ENCODE measurements around the gene TRIM6. TPM values are rescaled to one million over a fixed set of nuclear protein-coding genes. Genes with fewer than 3 reads are reported as not detected.

TRIM6 gene
- polyA plus RNA-seq, 2 of the 4 experiments (the other 2 are of a cell fraction): 22.6 to 52.8 TPM

DNA sequence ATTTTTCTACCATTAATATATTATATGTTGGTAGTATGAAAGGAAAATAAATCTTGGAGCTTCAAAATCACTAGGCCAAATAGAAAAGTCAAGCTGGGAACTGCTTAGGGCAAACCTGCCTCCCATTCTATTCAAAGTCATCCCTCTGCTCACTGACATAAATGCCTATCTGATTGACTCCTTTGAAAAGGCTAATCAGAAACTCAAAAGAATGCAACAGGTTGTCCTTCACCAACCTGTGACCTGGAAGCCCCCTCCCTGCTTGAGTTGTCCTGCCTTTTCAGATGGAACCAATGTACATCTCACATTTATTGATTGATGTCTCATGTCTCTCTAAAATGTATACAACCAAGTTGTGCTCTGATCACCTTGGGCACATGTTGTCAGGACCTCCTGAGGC is 25.1 kb downstream of the TRIM6 start:
- no peak overlapping the region for H3K4me3 ChIP-seq
- ATAC-seq: peak in 1 of 2 experiments; percentile 3; a peak in 2 of 6 replicates
- POLR2A ChIA-PET: interaction anchor here (1.0 to 2.4 kb wide), 5 partner anchors 19 to 63 kb away, joined by 3 to 26 read pairs (median 4); partner anchors contain the start of genes TRIM5 and TRIM6
- peak overlapping the region; percentile 86 for H3K4me2 ChIP-seq
- H3K27ac ChIP-seq: peak overlapping the region; percentile 79 to 91
- CTCF ChIA-PET: interaction anchor here (0.6 to 7.4 kb wide), 3 partner anchors 20 to 33 kb away, joined by 3 to 50 read pairs (median 4); no protein-coding TSS in a partner anchor
- H3K9me3 ChIP-seq: no peaks in the 10 kb centered on the region
- no peak for FAIRE-seq
- no peak for DNase-seq (ENCODE audit: low read depth in 1 of 2, low spot score in 1 of 2)
- peaks cover 64% of the 10 kb centered on the region for H3K4me1 ChIP-seq
- TF ChIP-seq RAD21 (conservative IDR thresholded peaks at IDR 0.05 in 1 of 2, IDR thresholded peaks at IDR 0.05 in 1 of 2): no peak
- TF ChIP-seq EHMT2 (IDR thresholded peaks at IDR 0.05; ENCODE audit: low read depth): no peak
- TF ChIP-seq EHF (CRISPR knock-in tag; IDR thresholded peaks at IDR 0.05): no peak
- TF ChIP-seq, protein P1, sequence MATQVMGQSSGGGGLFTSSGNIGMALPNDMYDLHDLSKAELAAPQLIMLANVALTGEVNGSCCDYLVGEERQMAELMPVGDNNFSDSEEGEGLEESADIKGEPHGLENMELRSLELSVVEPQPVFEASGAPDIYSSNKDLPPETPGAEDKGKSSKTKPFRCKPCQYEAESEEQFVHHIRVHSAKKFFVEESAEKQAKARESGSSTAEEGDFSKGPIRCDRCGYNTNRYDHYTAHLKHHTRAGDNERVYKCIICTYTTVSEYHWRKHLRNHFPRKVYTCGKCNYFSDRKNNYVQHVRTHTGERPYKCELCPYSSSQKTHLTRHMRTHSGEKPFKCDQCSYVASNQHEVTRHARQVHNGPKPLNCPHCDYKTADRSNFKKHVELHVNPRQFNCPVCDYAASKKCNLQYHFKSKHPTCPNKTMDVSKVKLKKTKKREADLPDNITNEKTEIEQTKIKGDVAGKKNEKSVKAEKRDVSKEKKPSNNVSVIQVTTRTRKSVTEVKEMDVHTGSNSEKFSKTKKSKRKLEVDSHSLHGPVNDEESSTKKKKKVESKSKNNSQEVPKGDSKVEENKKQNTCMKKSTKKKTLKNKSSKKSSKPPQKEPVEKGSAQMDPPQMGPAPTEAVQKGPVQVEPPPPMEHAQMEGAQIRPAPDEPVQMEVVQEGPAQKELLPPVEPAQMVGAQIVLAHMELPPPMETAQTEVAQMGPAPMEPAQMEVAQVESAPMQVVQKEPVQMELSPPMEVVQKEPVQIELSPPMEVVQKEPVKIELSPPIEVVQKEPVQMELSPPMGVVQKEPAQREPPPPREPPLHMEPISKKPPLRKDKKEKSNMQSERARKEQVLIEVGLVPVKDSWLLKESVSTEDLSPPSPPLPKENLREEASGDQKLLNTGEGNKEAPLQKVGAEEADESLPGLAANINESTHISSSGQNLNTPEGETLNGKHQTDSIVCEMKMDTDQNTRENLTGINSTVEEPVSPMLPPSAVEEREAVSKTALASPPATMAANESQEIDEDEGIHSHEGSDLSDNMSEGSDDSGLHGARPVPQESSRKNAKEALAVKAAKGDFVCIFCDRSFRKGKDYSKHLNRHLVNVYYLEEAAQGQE (IDR thresholded peaks at IDR 0.05): no peak
- TF ChIP-seq, protein P2, sequence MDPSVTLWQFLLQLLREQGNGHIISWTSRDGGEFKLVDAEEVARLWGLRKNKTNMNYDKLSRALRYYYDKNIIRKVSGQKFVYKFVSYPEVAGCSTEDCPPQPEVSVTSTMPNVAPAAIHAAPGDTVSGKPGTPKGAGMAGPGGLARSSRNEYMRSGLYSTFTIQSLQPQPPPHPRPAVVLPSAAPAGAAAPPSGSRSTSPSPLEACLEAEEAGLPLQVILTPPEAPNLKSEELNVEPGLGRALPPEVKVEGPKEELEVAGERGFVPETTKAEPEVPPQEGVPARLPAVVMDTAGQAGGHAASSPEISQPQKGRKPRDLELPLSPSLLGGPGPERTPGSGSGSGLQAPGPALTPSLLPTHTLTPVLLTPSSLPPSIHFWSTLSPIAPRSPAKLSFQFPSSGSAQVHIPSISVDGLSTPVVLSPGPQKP (IDR thresholded peaks at IDR 0.05; ENCODE audit: low read depth, low read length): no peak
- no peak for TF ChIP-seq JUNB (IDR thresholded peaks at IDR 0.05)
- no peak for TF ChIP-seq POLR2A (IDR thresholded peaks at IDR 0.05; ENCODE audit: low read length)
- no peak for TF ChIP-seq KDM5A (IDR thresholded peaks at IDR 0.05)

DNA sequence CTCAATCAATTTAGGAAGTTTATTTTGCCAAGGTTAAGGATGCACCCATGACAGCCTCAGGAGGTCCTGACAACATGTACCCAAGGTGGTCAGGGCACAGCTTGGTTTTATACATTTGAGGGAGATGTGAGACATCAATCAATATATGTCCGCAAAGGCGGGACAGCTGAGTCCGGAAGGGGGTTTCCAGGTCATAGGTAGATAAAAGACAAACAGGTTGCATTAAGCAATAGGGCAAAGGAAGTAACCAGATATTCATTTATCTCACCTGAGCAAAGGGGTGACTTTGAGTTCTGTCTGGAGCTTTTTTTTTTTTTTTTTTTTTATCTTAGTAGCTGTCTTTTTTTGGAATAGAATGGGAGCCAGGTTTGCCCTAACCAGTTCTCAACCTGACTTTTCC is 26.4 kb downstream of the TRIM6 start:
- no peak for DNase-seq (ENCODE audit: low read depth in 1 of 2, low spot score in 1 of 2)
- CTCF ChIA-PET: interaction anchor here (0.9 to 7.4 kb wide), 5 partner anchors 18 to 731 kb away, joined by 3 to 50 read pairs (median 4); no protein-coding TSS in a partner anchor
- peaks cover 64% of the 10 kb centered on the region for H3K4me1 ChIP-seq
- no peak for TF ChIP-seq ZNF302 (CRISPR knock-in tag; IDR thresholded peaks at IDR 0.05)
- no peak for TF ChIP-seq EP300 (IDR thresholded peaks at IDR 0.05)
- no peak for TF ChIP-seq NFE2L2 (conservative IDR thresholded peaks at IDR 0.05; ENCODE audit: low read length)
- TF ChIP-seq CHD4 (IDR thresholded peaks at IDR 0.05; ENCODE audit: borderline replicate concordance): no peak
- no peak for TF ChIP-seq CHD2 (IDR thresholded peaks at IDR 0.05; ENCODE audit: low read length, partially characterized antibody)
- no peak for TF ChIP-seq ZSCAN20 (CRISPR knock-in tag; IDR thresholded peaks at IDR 0.05)
- no peak for TF ChIP-seq HOXA7 (CRISPR knock-in tag; IDR thresholded peaks at IDR 0.05)
- no peak for TF ChIP-seq TP53 (CRISPR knock-in tag; IDR thresholded peaks at IDR 0.05)
- no peak for TF ChIP-seq ZC3H11A (IDR thresholded peaks at IDR 0.05)
- TF ChIP-seq RCOR1 (IDR thresholded peaks at IDR 0.05; ENCODE audit: low read depth, low read length): no peak
- POLR2A ChIA-PET: interaction anchor here (0.9 kb wide), 1 partner anchor 62 kb away, joined by 5 read pairs; the partner anchor contains the start of gene TRIM5
- ATAC-seq: no peak
- H3K27ac ChIP-seq: peak overlapping the region; percentile 79 to 91; a peak in 5 of 6 replicates
- no peak for FAIRE-seq
- H3K9me3 ChIP-seq: no peaks in the 10 kb centered on the region
- no peak overlapping the region for H3K4me3 ChIP-seq
- H3K4me2 ChIP-seq: no peak overlapping the region
- WGBS (ENCODE audit: missing lambda C conversion rate): 76% methylated on average over 3 of the region's 3 CpGs
